EL (cell line): ENCODE data around the gene GEMIN5.

Source experiments
- DNase-seq: peaks from one replicate; pipeline ENCODE4 v3.0.0-alpha.2; 2016

Gene GEMIN5

DNA sequence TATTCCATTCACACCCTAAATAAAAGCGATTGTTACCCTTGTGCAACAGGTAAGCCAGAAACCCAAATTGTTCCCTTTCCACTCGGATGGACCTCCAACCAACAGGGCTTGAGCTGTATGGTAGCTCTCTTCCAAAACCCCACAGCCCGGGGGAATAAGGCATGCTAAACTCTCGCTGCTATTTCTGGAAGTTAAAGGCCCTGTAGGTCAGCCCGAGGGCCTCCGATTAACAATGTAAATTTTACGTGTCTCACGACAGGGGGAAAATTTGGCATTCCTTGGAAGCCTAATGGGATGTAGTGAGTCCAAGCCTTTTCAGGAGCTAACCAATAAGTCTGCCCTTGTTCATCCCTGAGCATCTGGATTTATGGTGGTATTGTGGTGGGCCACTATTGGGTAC is 53.6 kb downstream of the GEMIN5 start:
- DNase-seq: no peak

DNA sequence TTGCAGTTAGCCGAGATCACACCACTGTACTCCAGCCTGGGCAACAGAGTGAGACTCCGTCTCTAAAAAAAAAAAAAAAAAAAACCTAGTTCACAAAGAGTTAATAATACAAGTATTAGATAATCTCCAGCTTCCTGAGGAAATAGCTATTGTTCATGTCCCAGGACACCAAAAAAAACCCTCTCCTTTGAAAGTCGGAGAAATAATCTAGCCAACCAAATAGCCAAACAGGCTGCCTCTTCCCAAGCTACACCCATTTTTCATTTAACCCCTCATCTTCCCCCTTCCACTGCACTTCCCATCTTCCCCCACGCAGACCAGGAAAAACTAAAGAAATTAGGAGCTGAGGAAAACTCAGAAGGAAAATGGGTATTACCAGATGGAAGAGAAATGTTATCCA is 56.0 kb downstream of the GEMIN5 start:
- DNase-seq: no peak

DNA sequence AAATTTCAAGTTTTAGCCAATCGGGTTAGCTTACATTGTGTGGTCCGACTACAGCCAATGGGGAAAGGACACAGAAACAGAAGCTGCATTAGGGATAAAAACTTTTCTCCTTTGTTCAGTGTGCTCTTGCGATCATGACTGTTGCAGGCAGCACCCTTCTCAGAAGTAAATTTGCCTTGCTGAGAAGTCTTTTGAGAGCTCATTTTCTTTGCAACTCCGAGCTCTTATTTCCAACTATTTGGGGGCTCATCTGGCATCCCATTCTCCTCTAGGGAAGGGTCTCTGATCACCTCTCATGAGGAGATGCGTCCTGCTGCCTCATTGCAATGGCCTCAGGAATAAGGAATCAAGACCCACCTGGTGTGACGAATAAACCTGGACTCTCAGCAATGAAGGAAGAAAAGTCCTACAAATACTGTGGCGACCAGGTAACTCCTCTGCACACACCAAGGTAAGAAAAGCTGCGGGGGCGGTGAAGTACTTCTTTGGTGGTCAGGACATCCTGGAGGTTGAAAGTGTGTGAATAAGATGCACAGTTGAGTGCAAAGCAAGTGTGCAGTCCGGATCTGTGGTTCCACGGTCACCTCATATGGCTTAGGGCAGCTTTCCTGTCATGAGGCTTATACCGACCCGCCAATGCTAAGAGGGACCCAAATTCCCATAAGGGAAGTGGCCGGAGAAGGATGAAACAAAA is 59.2 kb downstream of the GEMIN5 start:
- DNase-seq: no peak

DNA sequence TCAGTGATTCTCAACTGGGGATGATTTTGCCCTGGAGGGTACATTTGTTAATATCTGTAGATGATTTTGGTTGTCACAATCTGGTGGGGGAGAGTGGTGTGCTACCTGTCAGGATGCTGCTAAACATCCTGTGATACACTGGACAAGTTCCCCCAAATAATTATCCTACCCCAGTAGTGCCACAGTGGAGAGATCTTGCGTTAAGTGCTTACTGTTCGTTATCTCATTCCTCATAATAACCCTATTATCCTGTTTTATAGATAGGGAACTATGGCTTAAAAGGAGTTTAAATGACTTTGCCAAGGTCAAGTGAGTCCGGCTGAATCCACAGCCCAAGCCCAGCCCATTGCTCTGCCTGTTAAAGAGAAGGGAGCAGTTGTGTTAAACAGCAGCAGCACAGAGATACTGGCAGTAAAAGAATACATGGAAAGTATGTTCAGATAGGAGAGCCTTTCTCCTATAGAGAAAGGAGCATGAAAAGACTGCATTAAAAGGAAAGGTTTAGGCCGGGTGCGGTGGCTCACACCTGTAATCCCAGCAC is 64.2 kb downstream of the GEMIN5 start:
- DNase-seq: no peak

DNA sequence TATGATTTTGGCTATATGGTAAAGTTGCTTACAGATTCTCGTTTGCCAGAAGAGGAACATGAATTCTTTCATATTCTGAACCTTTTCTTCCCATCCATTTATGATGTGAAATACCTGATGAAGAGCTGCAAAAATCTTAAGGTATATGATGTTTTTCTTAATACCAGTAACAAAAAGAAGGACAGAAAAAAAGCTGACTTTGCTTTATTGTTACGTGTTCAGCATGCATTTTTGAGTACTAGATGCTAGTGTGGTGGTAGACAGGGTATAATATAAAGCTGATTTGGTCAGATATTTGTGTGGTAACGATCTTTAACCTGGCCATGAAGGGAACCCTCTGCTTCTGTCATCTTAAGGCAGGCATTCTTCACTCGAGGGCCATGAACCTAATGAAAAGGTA is 66.3 kb downstream of the GEMIN5 start:
- no peak for DNase-seq

DNA sequence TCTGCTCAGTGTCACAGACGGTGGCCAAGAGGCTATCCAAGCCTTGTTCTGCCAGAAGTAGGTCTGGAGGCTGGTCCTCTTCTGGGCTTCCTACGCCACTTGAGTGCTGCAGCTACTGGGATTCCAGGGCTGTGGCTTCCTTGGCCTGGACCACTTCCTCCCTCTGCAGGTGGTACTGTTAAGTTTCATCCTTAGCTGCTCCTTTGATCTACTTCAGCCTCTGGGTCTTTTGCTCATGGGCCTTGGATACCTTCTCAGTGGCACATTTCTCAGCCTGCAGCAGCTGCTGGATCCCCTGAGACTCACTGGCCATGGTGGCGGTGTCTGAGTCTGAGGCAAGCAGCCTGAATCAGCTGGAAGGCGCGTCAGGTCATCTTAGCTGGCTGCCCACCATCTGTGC is 69.3 kb downstream of the GEMIN5 start:
- peak; percentile 6 for DNase-seq

DNA sequence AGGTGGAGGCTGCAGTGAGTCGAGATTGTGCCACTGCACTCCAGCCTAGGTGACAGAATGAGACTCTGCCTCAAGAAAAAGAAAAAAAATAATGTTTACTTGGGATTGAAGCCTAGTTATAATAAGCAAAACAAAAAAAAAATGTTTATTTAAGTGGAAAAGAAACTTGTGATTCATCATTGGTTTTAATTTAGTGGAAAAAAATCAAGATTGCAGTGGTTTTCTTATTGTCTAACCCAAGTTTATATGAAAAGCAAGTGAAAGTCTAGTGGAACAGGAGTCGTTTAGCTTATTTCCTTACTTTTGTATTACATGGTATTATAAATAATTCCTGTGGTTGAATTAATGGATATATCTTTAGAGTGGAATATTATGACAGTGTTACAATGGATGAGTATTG is 71.2 kb downstream of the GEMIN5 start:
- DNase-seq: no peak

DNA sequence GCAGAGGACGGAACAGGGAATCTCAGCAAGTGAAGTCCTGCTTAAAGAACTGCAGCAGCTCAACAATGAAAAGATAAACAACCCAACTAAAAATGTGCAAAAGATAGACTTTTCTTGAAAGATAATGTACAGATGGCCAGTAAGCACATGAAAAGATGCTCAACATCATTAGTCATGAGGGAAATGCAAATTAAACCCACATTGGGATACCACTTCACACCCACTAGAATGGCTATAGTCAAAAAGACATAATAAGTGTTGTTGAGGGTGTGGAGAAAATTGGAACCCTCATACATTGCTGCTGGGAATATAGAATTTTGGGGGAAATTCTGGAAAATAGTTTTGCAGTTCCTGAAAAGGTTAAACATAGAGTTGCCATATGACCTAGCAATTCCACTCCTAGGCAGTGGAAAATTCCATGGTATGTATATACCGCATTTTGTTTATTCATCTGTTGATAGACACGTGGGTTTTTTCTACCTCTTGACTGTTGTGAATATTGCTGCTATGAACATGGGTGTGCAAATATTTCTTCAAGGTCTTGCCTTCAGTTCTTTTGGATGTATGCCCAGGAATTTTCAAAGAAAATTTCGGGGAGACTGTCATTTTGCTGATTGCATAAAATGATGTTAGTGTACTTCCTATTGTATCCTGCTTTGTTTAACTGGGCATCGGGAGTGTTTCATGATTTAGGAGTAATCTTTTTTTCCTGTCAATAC is 72.4 kb downstream of the GEMIN5 start:
- DNase-seq: no peak

DNA sequence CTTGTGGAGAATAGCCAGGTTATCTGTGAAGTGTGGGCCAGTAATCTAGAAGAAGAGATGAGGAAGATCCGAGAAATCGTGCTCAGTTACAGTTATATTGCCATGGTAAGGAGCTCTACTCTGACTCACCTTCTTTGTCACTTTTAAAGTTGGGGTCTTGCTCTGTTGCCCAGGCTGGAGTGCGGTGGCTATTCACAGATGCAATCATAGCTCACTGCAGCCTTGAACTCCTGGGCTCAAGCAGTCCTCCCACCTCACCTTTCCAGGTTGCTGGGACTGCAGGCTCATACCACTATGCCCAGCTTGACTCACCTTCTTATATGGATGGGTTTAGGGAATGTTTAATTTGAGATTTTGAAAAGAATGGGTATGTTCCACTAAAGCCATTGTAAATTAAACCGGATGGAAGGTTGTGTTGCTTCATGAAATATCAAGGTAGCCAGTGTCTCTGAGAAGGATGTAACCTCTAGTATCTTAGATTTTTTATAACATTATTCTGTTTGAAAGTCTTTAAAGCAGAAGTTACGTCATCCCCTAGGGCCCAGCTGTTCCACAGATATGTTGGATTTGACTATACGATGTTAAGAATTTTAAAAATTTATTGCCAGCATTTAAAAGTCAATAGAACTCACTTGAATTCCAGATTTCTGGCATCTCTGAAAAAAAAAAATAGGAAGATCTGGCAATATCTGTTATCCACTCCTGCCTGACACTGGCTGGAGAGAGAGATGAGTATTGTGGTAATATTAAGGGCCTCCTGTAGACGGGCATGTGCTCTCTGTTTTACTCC is 74.5 kb downstream of the GEMIN5 start:
- DNase-seq: no peak

DNA sequence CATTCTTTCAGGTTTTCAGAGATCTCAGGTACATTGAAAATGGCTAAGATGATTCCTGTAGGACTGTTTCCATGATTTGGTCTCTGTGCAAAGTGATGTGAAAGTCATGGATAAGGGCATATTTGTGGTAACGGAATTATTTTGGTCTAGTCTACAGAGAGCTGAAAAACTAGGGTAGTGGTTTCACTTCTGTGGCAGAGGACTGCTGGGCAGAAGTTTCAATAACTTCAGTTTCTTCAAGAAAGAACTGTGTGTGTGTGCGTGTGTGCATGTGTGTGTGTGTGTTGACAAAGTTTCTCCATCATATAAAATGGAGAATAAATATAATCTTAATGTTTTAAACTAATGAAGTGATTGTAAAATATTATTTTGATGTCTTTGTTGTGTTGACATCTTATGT is 75.2 kb downstream of the GEMIN5 start:
- no peak for DNase-seq

DNA sequence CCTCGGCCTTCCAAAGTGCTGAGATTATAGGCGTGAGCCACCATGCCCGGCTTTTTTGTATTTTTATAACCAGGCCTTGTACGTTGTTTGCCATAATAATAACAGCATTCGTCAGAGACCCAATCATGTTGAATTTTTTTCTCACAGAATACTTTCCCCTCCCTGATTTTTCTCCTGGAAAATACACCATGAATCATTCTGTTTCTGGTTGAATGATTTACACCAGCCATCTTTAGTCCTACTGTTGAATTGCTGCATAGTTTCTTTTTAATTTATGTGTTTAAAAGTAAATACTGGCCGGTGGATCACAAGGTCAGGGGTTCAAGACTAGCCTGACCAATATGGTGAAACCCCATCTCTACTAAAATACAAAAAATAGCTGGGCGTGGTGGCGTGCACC is 76.1 kb downstream of the GEMIN5 start:
- DNase-seq: no peak

DNA sequence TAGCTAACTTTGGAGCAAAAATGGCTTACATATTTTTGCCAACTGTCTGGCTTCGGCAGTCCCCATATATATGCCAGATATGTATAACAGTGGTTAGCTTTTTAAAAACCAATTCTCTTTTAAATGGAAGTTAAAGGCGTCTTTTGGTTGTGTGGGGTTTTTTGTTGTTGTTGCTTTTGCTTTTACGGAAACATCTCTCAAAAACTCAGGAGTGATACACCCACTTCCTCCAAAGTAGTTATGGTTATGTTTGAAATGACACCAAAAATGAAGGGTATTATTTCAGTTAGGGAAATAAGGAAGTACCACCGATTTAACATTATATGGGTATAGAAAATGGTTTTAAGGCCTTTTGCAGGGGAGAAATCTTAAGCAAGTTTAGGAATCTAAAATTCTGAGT is 77.2 kb downstream of the GEMIN5 start:
- no peak for DNase-seq

DNA sequence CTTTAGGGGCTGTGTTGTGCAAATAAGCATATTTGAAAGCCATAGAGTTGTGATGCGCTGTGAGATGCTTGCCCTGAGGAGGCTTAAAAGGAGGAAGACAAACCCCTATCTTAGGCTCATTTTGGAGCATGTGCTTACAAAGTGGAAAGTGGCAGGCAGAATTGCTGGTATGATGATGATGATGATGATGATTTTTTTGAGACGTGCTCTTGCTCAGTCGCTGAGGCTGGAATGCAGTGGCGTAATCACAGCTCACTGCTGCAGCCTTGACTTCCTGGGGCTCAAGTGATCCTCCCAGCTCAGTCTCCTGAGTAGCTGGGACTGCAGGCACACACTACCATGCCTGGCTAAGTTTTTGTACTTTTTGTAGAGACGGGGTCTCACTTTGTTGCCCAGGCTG is 77.9 kb downstream of the GEMIN5 start:
- DNase-seq: peak; percentile 82

DNA sequence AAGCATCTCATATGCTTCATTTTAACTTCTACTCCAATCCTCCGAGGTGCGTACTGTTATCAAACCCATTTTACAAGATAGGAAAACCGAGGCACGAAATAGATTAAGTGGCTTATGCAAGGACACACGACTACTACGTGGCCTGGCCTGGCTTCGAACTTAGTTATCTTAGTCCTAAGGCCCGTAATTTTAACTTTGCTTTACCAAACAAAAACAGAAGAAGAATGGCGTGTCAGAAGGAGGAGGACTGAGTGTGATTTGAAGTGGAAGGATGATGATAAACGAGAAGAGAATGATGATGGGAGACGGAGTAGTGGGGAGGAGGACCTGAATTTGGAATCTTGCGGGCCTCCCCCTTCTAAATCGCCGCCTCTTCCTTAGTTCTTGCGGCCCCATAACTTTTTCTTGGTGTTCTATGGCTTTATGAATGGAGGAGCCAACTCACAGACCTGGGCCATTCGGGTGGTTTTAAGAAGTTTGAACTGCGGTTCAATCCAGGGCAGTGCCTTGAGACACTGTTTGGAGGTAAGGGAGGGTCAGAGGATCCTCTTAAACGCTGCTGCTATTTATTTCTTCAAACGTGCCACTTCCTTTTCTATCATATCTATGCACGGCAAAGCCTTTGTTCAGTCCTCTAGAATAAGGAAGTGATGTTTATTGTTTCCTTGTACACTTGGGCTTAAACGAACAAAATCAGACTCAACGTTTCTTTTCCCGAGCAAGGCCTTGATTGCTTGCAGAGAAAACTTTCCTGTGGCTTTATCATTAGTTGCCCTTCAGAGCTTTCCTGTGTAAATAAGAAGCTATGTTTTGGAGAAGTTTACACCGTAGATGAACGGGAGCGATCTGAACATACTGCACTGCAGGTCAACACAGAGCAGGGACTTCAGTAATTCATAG is 78.8 kb downstream of the GEMIN5 start:
- DNase-seq: peak; percentile 29

DNA sequence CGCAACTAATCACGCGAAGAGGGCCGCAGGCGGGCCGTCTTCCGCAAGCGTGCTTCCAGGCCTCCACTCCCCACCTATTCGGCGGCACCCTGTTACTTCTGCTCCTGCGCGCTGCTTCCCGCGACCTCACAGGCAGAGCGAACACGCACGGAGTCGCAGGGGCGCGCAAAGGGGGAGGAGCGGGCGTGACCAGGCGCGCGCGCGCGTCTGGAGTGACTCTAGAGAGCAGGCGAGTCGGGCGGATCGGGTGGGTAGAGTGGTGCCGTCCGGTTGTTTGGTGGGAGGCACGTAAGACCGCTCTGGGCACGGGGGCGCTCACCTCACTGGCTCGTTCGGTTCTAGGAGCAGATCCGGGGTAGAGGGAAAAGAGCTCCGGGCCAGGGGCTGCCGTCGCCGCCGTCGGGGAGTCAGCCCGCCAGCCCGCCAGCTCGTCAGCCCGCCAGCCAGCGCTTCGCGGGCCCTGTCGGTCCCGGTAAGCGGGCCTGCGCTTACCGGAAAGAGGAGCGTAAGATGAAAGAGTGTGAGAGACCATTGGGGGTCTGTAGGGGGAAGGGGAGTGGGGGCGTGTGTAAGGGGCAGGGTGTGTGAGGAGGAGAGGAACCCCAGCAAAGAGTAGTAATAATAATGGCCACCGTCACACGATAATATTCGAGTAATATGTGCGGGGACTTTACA is 79.6 kb downstream of the GEMIN5 start, which contains the start of gene CNOT8:
Gene CNOT8, plus strand, starts transcription at position 331 of the 675 bp plus-strand sequence. CDS start 4,652 bp downstream, outside the sequence.
- peak; percentile 97 for DNase-seq

DNA sequence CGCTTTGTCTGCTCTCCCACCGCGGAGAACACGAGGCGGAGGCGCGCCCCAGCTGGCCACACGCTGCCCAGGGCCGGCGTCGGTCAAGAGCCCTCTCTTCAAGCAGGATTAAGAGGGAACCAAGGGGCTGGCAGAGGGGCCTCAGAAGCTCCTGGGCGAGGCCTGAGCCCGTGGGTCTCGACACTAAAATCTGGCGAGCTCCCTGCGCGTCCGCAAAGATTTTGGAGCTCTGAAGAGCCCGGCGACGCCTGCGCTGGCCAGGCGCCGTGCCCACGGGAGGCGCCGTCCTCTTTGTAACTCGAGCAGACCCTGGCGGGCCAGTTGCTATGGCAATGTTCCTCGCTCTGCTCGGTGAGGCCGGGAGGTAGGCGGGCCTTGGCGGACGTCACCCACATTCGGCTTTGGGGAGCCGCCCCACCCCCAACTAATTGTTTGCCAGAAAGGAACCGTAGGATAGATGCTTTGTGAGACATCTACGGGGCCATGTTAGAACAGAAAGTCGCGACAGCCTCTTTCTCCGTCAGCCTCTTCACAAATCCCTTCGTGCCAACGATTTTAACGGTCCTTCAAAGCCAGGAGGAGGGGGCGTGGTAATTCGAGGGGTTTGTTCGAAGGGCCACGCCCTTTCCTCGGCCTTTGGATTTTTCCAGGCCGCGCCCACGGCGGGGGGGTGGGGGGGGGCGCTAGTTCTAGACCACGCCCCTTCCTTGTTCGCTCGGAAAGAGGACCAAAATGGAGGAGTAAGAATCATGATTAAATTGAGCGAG is 80.3 kb downstream of the GEMIN5 start:
- peak; percentile 97 for DNase-seq

DNA sequence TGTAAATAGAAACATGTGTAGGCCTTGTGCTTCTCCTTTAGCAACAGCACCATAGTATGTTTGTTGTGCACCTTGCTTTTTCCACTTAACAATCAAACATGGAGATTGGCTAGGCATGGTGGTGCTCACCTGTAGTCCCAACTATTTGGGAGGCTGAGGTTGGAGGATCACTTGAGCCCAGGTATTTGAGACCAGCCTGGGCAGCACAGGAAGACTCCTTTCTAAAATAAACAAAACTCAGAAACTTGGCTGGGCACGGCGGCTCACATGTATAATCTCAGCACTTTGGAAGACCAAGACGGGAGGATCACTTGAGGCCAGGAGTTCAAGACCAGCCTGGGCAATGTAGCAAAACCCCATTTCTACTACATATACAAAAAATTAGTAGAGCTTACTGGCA is 86.7 kb downstream of the GEMIN5 start:
- DNase-seq: no peak

DNA sequence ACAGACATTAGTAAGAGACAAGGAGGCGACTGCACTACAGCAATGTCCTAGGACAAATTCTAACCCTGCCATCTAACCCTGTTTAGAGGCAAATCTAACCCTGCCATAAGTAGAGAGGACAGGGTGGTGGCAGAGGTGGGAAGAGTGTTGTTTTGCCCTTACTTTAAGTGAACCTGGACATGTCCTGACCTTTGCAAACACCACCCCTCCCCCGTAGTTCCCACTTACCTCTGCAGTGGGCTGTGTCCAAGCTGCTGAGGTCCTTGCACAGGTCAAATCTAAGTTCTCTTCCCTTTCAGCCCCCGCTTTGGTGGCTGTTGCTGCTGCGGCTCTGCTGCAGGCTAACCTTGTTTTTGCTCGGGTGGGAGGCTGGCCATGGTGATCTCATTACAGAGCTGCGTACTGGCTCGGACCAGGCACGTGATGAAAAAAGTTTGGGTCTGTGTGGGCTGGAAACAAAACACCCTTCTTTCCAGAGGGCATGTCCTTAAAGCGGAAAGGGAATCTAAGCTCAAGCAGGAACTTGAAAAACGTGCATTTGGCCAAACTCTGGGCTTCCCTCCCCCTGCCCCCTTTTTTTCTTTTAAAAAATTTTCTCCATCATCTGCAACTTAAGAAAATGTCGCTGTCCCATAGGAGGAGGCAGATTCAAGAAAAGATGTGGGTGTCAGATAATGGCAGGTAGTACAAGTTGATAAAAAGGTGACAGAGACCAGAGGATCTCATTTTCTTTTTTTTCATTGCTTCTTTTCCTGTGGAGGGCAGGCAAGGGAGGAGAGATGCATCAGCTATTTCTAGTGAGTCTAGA is 87.6 kb downstream of the GEMIN5 start, which contains the start of gene FAXDC2:
Gene FAXDC2, minus strand, starts transcription at position 349 of the 808 bp plus-strand sequence. CDS start 12,425 bp downstream, outside the sequence.
- DNase-seq: peak; percentile 82

DNA sequence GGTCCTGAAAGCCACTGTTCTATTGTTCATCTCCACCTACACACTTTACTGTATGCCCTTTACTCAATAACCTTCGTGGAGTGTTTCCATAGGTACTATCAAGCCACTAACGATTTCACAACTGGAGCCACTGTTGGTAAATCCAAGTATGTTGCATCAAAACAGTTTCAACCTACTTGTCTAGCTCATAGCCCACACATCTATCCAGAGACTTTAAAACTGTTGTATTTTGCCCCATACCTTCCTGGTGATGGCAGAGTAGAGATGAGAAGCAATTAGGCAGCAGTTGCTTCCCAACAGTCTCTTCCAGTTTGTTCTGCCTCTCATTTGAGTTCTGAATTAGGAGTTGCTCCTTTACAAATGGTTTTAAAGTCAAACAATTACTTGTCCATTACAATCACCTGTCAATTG is 88.2 kb downstream of the GEMIN5 start:
- no peak for DNase-seq

DNA sequence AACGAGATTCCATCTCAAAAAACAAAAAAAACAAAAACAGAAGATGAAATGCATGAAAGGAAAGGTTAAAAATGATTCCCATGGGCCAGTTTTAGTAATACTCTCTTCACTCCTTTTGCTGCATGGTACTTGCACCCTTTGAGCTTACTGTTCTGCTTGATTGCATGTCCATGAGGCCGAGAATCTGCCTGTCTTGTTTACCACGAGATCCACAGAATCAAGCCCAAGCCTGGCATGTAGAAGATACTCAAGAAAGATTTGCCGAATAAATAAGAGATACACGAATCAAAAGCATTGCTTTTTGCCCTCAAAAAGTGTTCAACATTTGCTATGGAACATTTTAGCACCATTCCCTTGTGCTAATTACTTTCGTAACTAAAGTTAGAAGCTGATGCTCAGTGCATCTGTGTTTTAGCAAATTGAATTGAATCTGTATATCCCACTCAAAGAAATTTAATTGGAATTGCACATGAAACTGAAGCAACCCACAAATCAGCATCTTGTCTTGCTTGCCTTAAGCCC is 88.7 kb downstream of the GEMIN5 start:
- no peak for DNase-seq
